Tibial nerve (tissue), 4 donors: ENCODE data around the gene CLEC12A. TPM values are rescaled to one million over a fixed set of nuclear protein-coding genes. Genes with fewer than 3 reads are reported as not detected.
"Not testable (repeated sequence)": the region's sequence is repeated elsewhere in the genome, so short reads cannot be mapped to it uniquely, and the experiment has no call there.

Experiments used
- DNase-seq, 2 donors: peaks; one replicate each; pipeline ENCODE4 v3.0.0-alpha.2; 2019; ENCODE audit warnings: low spot score in 2 of 2
- H3K27ac ChIP-seq, 4 donors: fragments of 200-600 bp; sonication (generic) in 3 of 4; one replicate each; pipeline ENCODE4 v1.5.1; 2017 to 2019; ENCODE audit warnings: mild to moderate bottlenecking in 1 of 4
- H3K27me3 ChIP-seq, 2 donors: fragments of 200-600 bp; sonication (generic) in 1 of 2; one replicate each; pipeline versions ENCODE4 v1.5.1 to v1.6.0; 2017 to 2019
- H3K36me3 ChIP-seq, 3 donors: fragments of 200-600 bp; sonication (generic); one replicate each; pipeline ENCODE4 v1.5.1; 2018 to 2019
- H3K4me1 ChIP-seq, 4 donors: fragments of 200-600 bp; sonication (generic) in 3 of 4; one replicate each; pipeline ENCODE4 v1.5.1; 2017 to 2019
- H3K4me3 ChIP-seq, 4 donors: fragments of 200-600 bp; sonication (generic) in 3 of 4; one replicate each; pipeline ENCODE4 v1.5.1; 2017 to 2019; ENCODE audit warnings: mild to moderate bottlenecking in 1 of 4, moderate library complexity in 1 of 4
- H3K9me3 ChIP-seq, 4 donors: fragments of 200-600 bp; sonication (generic) in 3 of 4; one replicate each; pipeline ENCODE4 v1.5.1; 2017 to 2019
- EP300 ChIP-seq, 2 donors: sonication (generic); formaldehyde crosslinking; IDR thresholded peaks; one replicate each; pipeline ENCODE4 v1.6.1; 2017; ENCODE audit warnings: antibody characterized with exemption in 2 of 2, mild to moderate bottlenecking in 1 of 2
- POLR2A ChIP-seq, 2 donors: fragments of 450-650 bp; IDR thresholded peaks; one replicate each; pipeline ENCODE4 v1.6.1; 2017; ENCODE audit warnings: antibody characterized with exemption in 2 of 2, mild to moderate bottlenecking in 2 of 2, moderate library complexity in 2 of 2
- WGBS, 2 donors: methylation state at CpG; one replicate each; pipeline ENCODE4 v1.1.5; 2018; 5-methylcytosine and 5-hydroxymethylcytosine counted together
- total RNA-seq, 4 donors: library from RNA; depleted of rRNA; stranded (reverse); fragments of >200 nt; gene quantifications; one replicate each; pipeline ENCODE4 v1.1.0, GENCODE V29; 2016
- TF ChIP-seq, protein P1 (sequence below), 5 experiments: fragments of 200-600 bp in 3 of 5; fragments of 450-650 bp in 2 of 5; sonication (generic) in 3 of 5; IDR thresholded peaks; one replicate each; pipeline ENCODE4 v1.5.1; 2016 to 2019; ENCODE audit warnings: antibody characterized with exemption in 5 of 5, mild to moderate bottlenecking in 3 of 5, moderate library complexity in 2 of 5

Gene CLEC12A
- total RNA-seq, 4 donors from 2014 or later: 0.22 to 6.1 (median 0.78) TPM; not detected in 1

DNA sequence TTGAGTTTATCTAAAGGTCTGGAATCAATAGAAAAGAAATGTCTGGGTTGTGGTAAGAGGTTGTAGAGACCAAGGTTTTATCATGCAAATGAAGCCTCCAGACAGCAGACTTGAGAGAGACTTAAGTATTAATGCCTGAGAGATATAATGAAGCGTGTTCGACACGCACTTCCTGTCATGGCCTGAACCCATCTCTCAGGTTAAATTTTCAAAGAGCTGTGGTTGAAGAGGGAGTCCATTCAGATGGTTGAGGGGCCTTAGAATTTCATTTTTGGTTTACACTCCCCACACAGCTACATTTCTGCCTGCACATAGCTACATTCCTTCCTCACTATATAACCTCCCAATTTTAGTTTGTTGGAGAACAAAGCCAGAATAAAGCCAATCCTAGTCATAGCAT, 10.1 kb upstream of the CLEC12A start:
- no peaks in the 10 kb centered on the region for H3K9me3 ChIP-seq

GRCh38 chr12:9961901-9962300, 9.3 kb upstream of the CLEC12A start:
- Histone ChIP-seq H3K9me3 (no peaks in the 10 kb centered on the region), H3K4me3 (no peak overlapping the region), H3K27me3 (no peaks in the 10 kb centered on the region), H3K36me3 (no peaks in the 10 kb centered on the region), H3K4me1 (no peaks in the 10 kb centered on the region), H3K27ac (no peak overlapping the region)
- no peak for TF ChIP-seq POLR2A (IDR thresholded peaks at IDR 0.05)
- 76 to 82% methylated on average over 3 of the region's 3 CpGs for WGBS, 2 donors
- DNase-seq: no peak

More for the DNA sequence above, 10.1 kb upstream of the CLEC12A start:
- no peaks in the 10 kb centered on the region for H3K36me3 ChIP-seq
- H3K4me3 ChIP-seq: no peak overlapping the region
- no peaks in the 10 kb centered on the region for H3K4me1 ChIP-seq
- H3K27me3 ChIP-seq: no peaks in the 10 kb centered on the region
- H3K27ac ChIP-seq: no peak overlapping the region
- 79 to 85% methylated on average over 3 of the region's 3 CpGs for WGBS, 2 donors
- TF ChIP-seq POLR2A (IDR thresholded peaks at IDR 0.05) (no peak), EP300 (IDR thresholded peaks at IDR 0.05) (no peak)
- TF ChIP-seq, protein P1, sequence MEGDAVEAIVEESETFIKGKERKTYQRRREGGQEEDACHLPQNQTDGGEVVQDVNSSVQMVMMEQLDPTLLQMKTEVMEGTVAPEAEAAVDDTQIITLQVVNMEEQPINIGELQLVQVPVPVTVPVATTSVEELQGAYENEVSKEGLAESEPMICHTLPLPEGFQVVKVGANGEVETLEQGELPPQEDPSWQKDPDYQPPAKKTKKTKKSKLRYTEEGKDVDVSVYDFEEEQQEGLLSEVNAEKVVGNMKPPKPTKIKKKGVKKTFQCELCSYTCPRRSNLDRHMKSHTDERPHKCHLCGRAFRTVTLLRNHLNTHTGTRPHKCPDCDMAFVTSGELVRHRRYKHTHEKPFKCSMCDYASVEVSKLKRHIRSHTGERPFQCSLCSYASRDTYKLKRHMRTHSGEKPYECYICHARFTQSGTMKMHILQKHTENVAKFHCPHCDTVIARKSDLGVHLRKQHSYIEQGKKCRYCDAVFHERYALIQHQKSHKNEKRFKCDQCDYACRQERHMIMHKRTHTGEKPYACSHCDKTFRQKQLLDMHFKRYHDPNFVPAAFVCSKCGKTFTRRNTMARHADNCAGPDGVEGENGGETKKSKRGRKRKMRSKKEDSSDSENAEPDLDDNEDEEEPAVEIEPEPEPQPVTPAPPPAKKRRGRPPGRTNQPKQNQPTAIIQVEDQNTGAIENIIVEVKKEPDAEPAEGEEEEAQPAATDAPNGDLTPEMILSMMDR (IDR thresholded peaks at IDR 0.05): no peak
- DNase-seq: no peak

DNA sequence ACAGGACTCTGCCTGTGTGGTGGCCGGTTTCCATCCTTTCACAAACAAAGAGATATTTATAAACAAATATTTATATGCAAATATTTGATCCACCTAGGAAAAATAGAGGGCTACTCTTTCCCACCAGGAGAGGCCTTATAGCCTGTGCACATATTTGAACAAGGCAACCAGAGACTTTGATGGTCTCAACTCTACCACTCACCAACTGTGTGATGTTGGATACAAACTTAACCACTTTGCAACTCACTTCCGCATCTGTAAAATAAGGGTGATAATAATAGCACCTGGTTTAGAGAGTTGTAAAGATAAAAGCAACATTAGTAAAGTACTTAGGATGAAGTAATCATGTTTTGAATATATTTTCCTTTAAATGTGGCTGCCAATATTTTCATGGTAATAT, 1.5 kb upstream of the CLEC12A start:
- no peaks in the 10 kb centered on the region for H3K27me3 ChIP-seq
- TF ChIP-seq POLR2A (IDR thresholded peaks at IDR 0.05) (no peak), EP300 (IDR thresholded peaks at IDR 0.05) (no peak)
- no peak overlapping the region for H3K27ac ChIP-seq
- H3K9me3 ChIP-seq: no peaks in the 10 kb centered on the region
- no peak overlapping the region for H3K4me3 ChIP-seq
- WGBS, 2 donors: 77 to 88% methylated on average over 2 of the region's 2 CpGs
- H3K4me1 ChIP-seq: no peaks in the 10 kb centered on the region
- no peaks in the 10 kb centered on the region for H3K36me3 ChIP-seq
- DNase-seq: no peak

- DNase-seq: no peak
- no peaks in the 10 kb centered on the region for H3K27me3 ChIP-seq
- no peak overlapping the region for H3K27ac ChIP-seq
- H3K4me3 ChIP-seq: no peak overlapping the region
- no peaks in the 10 kb centered on the region for H3K4me1 ChIP-seq
- H3K36me3 ChIP-seq: no peaks in the 10 kb centered on the region
- TF ChIP-seq, protein P1 (IDR thresholded peaks at IDR 0.05): no peak
- TF ChIP-seq EP300 (IDR thresholded peaks at IDR 0.05): no peak
- TF ChIP-seq POLR2A (IDR thresholded peaks at IDR 0.05): no peak
- no peaks in the 10 kb centered on the region for H3K9me3 ChIP-seq
- WGBS, 2 donors: 71 to 77% methylated on average over 1 of the region's 1 CpG
Observed at GRCh38 chr12:9973949-9974348, 2.7 kb downstream of the CLEC12A start.

GRCh38 chr12:9974731-9975130, 3.5 kb downstream of the CLEC12A start:
- H3K36me3 ChIP-seq, H3K4me3 ChIP-seq, DNase-seq, H3K4me1 ChIP-seq, H3K9me3 ChIP-seq, H3K27ac ChIP-seq, H3K27me3 ChIP-seq: not testable (repeated sequence)
- WGBS, 2 donors: 94 to 96% methylated on average over 2 of the region's 2 CpGs

DNA sequence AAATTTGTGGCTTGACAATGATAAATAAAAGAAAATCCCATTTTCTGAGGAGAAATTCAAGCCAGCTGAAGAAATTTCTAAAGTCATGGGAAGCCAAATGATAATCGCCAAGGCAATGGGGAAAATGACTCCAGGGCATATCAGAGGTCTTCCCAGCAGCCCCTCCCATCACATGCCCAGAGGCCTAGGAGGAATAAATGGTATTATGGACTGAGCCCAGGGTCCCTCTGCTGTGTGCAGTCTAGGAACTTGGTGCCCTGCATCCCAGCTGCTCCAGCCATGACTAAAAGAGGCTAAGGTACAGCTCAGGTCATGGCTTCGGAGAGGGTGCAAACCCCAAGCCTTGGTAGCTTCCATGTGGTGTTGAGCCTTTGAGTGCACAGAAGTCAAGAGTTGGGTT, 4.4 kb downstream of the CLEC12A start:
- DNase-seq: no peak
- Histone ChIP-seq H3K36me3 (no peaks in the 10 kb centered on the region), H3K27ac (no peak overlapping the region), H3K4me1 (no peaks in the 10 kb centered on the region), H3K27me3 (no peaks in the 10 kb centered on the region), H3K9me3 (no peaks in the 10 kb centered on the region), H3K4me3 (no peak overlapping the region)
- 92 to 94% methylated on average over 2 of the region's 2 CpGs for WGBS, 2 donors
- TF ChIP-seq POLR2A (IDR thresholded peaks at IDR 0.05) (no peak), EP300 (IDR thresholded peaks at IDR 0.05) (no peak)
- TF ChIP-seq, protein P1 (IDR thresholded peaks at IDR 0.05): no peak

GRCh38 chr12:9976626-9977025, 5.4 kb downstream of the CLEC12A start:
- H3K4me3 ChIP-seq, H3K27me3 ChIP-seq, DNase-seq, H3K9me3 ChIP-seq, H3K36me3 ChIP-seq, H3K27ac ChIP-seq, H3K4me1 ChIP-seq: not testable (repeated sequence)
- WGBS, 2 donors: 62 to 65% methylated on average over 5 of the region's 5 CpGs
